Thyroid gland (tissue), 4 donors: Measurements from ENCODE around the gene LETM1. TPM values are rescaled to one million over a fixed set of nuclear protein-coding genes. Genes with fewer than 3 reads are reported as not detected.
A peak's percentile ranks its signal among the peaks of the same experiment; 100 is the strongest.

Source experiments
- DNase-seq, 2 donors: peaks; one replicate each; pipeline ENCODE4 v3.0.0-alpha.2; 2019
- H3K27ac ChIP-seq, 3 donors: fragments of 200-600 bp; sonication (generic); 1 replicate in 2 of 3; 2 replicates in 1 of 3; pipeline ENCODE4 v1.5.1; 2016 to 2019; ENCODE audit warnings: mild to moderate bottlenecking in 1 of 3, moderate library complexity in 1 of 3
- H3K27me3 ChIP-seq: fragments of 200-600 bp; sonication (generic); one replicate; pipeline ENCODE4 v1.5.1; 2019
- H3K36me3 ChIP-seq, 2 donors: fragments of 200-600 bp; sonication (generic); one replicate each; pipeline ENCODE4 v1.5.1; 2016 to 2019
- H3K4me1 ChIP-seq, 2 donors: fragments of 200-600 bp; sonication (generic); one replicate each; pipeline ENCODE4 v1.5.1; 2017 to 2019
- H3K4me3 ChIP-seq, 3 donors: fragments of 200-600 bp; sonication (generic); replicated peaks in 1 of 3; 1 replicate in 2 of 3; 2 replicates in 1 of 3; pipeline ENCODE4 v1.5.1; 2016; ENCODE audit warnings: mild to moderate bottlenecking in 1 of 3
- H3K9me3 ChIP-seq: fragments of 200-600 bp; sonication (generic); one replicate; pipeline ENCODE4 v1.5.1; 2017
- CTCF ChIP-seq, 6 experiments: fragments of 200-600 bp in 3 of 6; fragments of 450-650 bp in 3 of 6; sonication (generic) in 3 of 6; IDR thresholded peaks; one replicate each; pipeline ENCODE4 v1.5.1; 2016 to 2019; ENCODE audit warnings: antibody characterized with exemption in 6 of 6, mild to moderate bottlenecking in 2 of 6, inconsistent platforms in 1 of 6, moderate library complexity in 1 of 6
- POLR2A ChIP-seq, 2 donors: fragments of 450-650 bp; IDR thresholded peaks; one replicate each; pipeline ENCODE4 v1.6.1; 2017; ENCODE audit warnings: antibody characterized with exemption in 2 of 2, mild to moderate bottlenecking in 2 of 2, moderate library complexity in 1 of 2
- WGBS, 2 donors: methylation state at CpG; one replicate each; pipeline ENCODE4 v1.1.5; 2017; 5-methylcytosine and 5-hydroxymethylcytosine counted together
- intact Hi-C: fragments of 100-400 bp; cut with DNase I; formaldehyde crosslinking; loops from one replicate; pipeline ENCODE4 v1.15.1; 2023
- total RNA-seq, 4 donors: library from RNA; depleted of rRNA; stranded (reverse); fragments of >200 nt; gene quantifications; one replicate each; pipeline ENCODE4 v1.2.3, GENCODE V29; 2016

LETM1 gene
- total RNA-seq, 4 donors from 2014 or later, result 30.1 to 58.4 (median 49.0) TPM

DNA sequence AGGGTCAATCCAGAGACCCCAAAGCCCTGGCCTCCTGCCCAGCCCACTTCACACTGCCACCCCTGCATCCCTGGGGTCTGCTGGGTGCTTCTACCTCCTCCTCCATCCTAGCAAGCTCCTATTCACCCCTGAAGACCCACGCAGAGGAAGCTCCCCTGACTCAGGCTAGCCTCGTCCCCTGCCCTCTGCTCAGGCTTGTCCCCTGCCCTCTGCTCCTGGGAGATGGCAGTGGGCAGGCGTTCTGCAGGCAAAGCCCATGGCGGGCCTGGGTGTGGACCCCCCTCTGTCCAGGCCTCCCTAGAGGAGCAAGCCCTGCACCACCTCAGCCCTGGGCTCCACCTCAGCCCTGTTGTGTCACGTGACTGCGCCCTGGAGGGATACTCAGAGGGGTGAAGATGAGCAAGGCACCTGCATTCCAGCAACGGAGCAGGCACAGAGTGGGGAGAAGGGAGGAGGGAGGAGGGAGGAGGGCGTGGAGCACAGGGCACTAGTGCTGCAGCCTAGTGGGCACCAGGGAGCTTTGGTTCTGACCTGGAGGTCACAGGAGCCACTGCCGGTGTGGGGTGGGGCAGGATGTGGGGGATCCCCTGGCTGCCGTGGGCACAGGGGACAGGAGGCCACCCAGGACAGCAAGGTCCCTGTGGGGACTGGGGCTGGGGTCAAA lies 90.4 kb downstream of the LETM1 start:
- H3K36me3 ChIP-seq, result no peaks in the 10 kb centered on the region
- no peaks in the 10 kb centered on the region for H3K9me3 ChIP-seq
- H3K27me3 ChIP-seq, result no peaks in the 10 kb centered on the region
- H3K4me1 ChIP-seq, result peaks cover 12 to 21% of the 10 kb centered on the region in 2 donors
- WGBS, 2 donors, result 88% methylated on average over 7 to 10 of the region's 10 CpGs
- intact Hi-C loops, result no loop called here
- TF ChIP-seq POLR2A (IDR thresholded peaks at IDR 0.05) (no peak), CTCF (IDR thresholded peaks at IDR 0.05) (no peak)
- DNase-seq, result no peak
- H3K27ac ChIP-seq, result no peak overlapping the region
- no peak overlapping the region for H3K4me3 ChIP-seq

- Histone ChIP-seq H3K9me3 (no peaks in the 10 kb centered on the region), H3K4me1 (peaks cover 12 to 21% of the 10 kb centered on the region in 2 donors), H3K27ac (no peak overlapping the region), H3K27me3 (no peaks in the 10 kb centered on the region), H3K4me3 (no peak overlapping the region), H3K36me3 (no peaks in the 10 kb centered on the region)
- intact Hi-C loops, result no loop called here
- TF ChIP-seq CTCF (IDR thresholded peaks at IDR 0.05) (no peak), POLR2A (IDR thresholded peaks at IDR 0.05) (no peak)
- no peak for DNase-seq
- WGBS, 2 donors, result 85 to 96% methylated on average over 5 to 9 of the region's 9 CpGs
Measured at GRCh38 chr4:1764670-1765069, 91.3 kb downstream of the LETM1 start.

GRCh38 chr4:1763550-1764080 lies 92.3 kb downstream of the LETM1 start:
- TF ChIP-seq POLR2A (IDR thresholded peaks at IDR 0.05) (no peak), CTCF (IDR thresholded peaks at IDR 0.05) (peak in 3 of 6 experiments; percentile 13 to 49 (median 32))
- Histone ChIP-seq H3K4me1 (peaks cover 12 to 21% of the 10 kb centered on the region in 2 donors), H3K27ac (no peak overlapping the region), H3K36me3 (no peaks in the 10 kb centered on the region), H3K9me3 (no peaks in the 10 kb centered on the region), H3K4me3 (no peak overlapping the region), H3K27me3 (no peaks in the 10 kb centered on the region)
- 8 to 21% methylated on average over 14 to 24 of the region's 36 CpGs for WGBS, 2 donors
- DNase-seq, result peak; percentile 75 to 78
- intact Hi-C loops, result no loop called here

GRCh38 chr4:1763070-1763549 lies 92.8 kb downstream of the LETM1 start:
- peaks cover 12 to 21% of the 10 kb centered on the region in 2 donors for H3K4me1 ChIP-seq
- no peaks in the 10 kb centered on the region for H3K9me3 ChIP-seq
- WGBS, 2 donors, result 44% methylated on average over 27 of the region's 31 CpGs; no CpG with 5 or more reads in 1 of the 2 donors
- no peak overlapping the region for H3K4me3 ChIP-seq
- no peak for DNase-seq
- H3K36me3 ChIP-seq, result no peaks in the 10 kb centered on the region
- intact Hi-C loops, result no loop called here
- H3K27me3 ChIP-seq, result no peaks in the 10 kb centered on the region
- H3K27ac ChIP-seq, result no peak overlapping the region
- no peak for TF ChIP-seq POLR2A (IDR thresholded peaks at IDR 0.05)
- no peak for TF ChIP-seq CTCF (IDR thresholded peaks at IDR 0.05)
